Lung (tissue), 12 donors: Measurements from ENCODE around the gene SLC41A2. TPM values are rescaled to one million over a fixed set of nuclear protein-coding genes. Genes with fewer than 3 reads are reported as not detected.
A peak's percentile ranks its signal among the peaks of the same experiment; 100 is the strongest.

ENCODE experiments used
- ATAC-seq: fragments of 200-7000 bp; cut with Tn5 transposase; one replicate; pipeline ENCODE4 v1.9.1; 2020; ENCODE audit warnings: moderate number of reproducible peaks; ENCODE audit not compliant: insufficient read depth, low FRiP score
- DNase-seq, 3 donors: peaks; one replicate each; pipeline ENCODE4 v3.0.0-alpha.2; 2013 to 2017
- H3K27ac ChIP-seq, 2 donors: one replicate each; pipeline ENCODE4 v1.5.1; 2013; ENCODE audit warnings: mild to moderate bottlenecking in 2 of 2, moderate library complexity in 2 of 2, control low read depth in 1 of 2, inconsistent platforms in 1 of 2, low read depth in 1 of 2, low read length in 1 of 2
- H3K27me3 ChIP-seq, 3 donors: one replicate each; pipeline ENCODE4 v1.5.1; 2013; ENCODE audit warnings: low read length in 2 of 3; ENCODE audit not compliant: control insufficient read depth in 3 of 3, insufficient read depth in 3 of 3
- H3K36me3 ChIP-seq, 4 donors: one replicate each; pipeline ENCODE4 v1.5.1; 2013; ENCODE audit warnings: low read length in 4 of 4, mild to moderate bottlenecking in 1 of 4, moderate library complexity in 1 of 4; ENCODE audit not compliant: control insufficient read depth in 4 of 4, insufficient read depth in 4 of 4
- H3K4me1 ChIP-seq, 5 donors: one replicate each; pipeline ENCODE4 v1.5.1; 2013; ENCODE audit warnings: low read length in 5 of 5, mild to moderate bottlenecking in 2 of 5, moderate library complexity in 1 of 5; ENCODE audit not compliant: control insufficient read depth in 5 of 5, insufficient read depth in 5 of 5
- H3K4me3 ChIP-seq: one replicate; pipeline ENCODE4 v1.5.1; 2013; ENCODE audit warnings: mild to moderate bottlenecking, control low read depth, moderate library complexity
- H3K9ac ChIP-seq, 2 donors: one replicate each; pipeline ENCODE4 v1.5.1; 2013; ENCODE audit warnings: low read length in 2 of 2, control low read depth in 1 of 2; ENCODE audit not compliant: insufficient read depth in 1 of 2
- H3K9me3 ChIP-seq, 4 donors: one replicate each; pipeline ENCODE4 v1.5.1; 2013; ENCODE audit warnings: low read length in 3 of 4, mild to moderate bottlenecking in 1 of 4, moderate library complexity in 1 of 4; ENCODE audit not compliant: control insufficient read depth in 4 of 4, insufficient read depth in 3 of 4
- WGBS, 2 donors: extraction: QIAGEN DNeasy Blood & Tissue Kit; methylation state at CpG; one replicate each; pipeline ENCODE4 v1.1.7; 2013; 5-methylcytosine and 5-hydroxymethylcytosine counted together
- polyA plus RNA-seq, 2 donors: library from polyadenylated mRNA; stranded (reverse); fragments of 200-250 nt; gene quantifications; one replicate each; pipeline ENCODE4 v1.2.1, GENCODE V29; 2013
- total RNA-seq, 2 donors: library from RNA; depleted of rRNA in 1 of 2; stranded (reverse); fragments of >200 nt in 1 of 2; gene quantifications; one replicate each; pipeline ENCODE4 v1.2.1, GENCODE V29; 2014 to 2021
- TF ChIP-seq, protein P1 (sequence below): IDR thresholded peaks from 2 replicates; pipeline ENCODE4 v1.5.1; 2012; ENCODE audit warnings: mild to moderate bottlenecking; ENCODE audit errors: control extremely low read depth, extremely low read depth
- donor health status: control.
- donor health status: control.
- donor health status: Bipolar disorder and iron deficiency.
- donor health status: healthy.
- donor health status: DM: yes; HTN: yes; CAD: no.

Gene SLC41A2
- total and polyA plus RNA-seq, 4 donors: 6.2 to 64.7 (median 24.7) TPM

- TF ChIP-seq, protein P1, sequence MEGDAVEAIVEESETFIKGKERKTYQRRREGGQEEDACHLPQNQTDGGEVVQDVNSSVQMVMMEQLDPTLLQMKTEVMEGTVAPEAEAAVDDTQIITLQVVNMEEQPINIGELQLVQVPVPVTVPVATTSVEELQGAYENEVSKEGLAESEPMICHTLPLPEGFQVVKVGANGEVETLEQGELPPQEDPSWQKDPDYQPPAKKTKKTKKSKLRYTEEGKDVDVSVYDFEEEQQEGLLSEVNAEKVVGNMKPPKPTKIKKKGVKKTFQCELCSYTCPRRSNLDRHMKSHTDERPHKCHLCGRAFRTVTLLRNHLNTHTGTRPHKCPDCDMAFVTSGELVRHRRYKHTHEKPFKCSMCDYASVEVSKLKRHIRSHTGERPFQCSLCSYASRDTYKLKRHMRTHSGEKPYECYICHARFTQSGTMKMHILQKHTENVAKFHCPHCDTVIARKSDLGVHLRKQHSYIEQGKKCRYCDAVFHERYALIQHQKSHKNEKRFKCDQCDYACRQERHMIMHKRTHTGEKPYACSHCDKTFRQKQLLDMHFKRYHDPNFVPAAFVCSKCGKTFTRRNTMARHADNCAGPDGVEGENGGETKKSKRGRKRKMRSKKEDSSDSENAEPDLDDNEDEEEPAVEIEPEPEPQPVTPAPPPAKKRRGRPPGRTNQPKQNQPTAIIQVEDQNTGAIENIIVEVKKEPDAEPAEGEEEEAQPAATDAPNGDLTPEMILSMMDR: no peak
- DNase-seq (no peak), ATAC-seq (no peak)
- Histone ChIP-seq H3K9me3 (no peaks in the 10 kb centered on the region), H3K27ac (no peak overlapping the region), H3K9ac (no peak overlapping the region), H3K4me1 (peaks cover 0 to 9% (median 5%) of the 10 kb centered on the region in 5 donors), H3K4me3 (no peak overlapping the region), H3K36me3 (peaks cover 14 to 37% (median 23%) of the 10 kb centered on the region in 4 donors), H3K27me3 (no peaks in the 10 kb centered on the region)
- 81 to 89% methylated on average over 3 of the region's 3 CpGs for WGBS, 2 donors
These were observed 33.6 kb upstream of the SLC41A2 start for GRCh38 chr12:104991565-104992128.

GRCh38 chr12:104990950-104991349, 32.9 kb upstream of the SLC41A2 start:
- 96 to 98% methylated on average over 4 of the region's 4 CpGs for WGBS, 2 donors
- Histone ChIP-seq H3K27ac (no peak overlapping the region), H3K36me3 (peaks cover 14 to 31% (median 20%) of the 10 kb centered on the region in 4 donors)

GRCh38 chr12:104986022-104986941, 28.2 kb upstream of the SLC41A2 start, which contains the start of gene NOPCHAP1:
Gene NOPCHAP1 (plus strand): TSS chr12:104986316. CDS start chr12:104986353, 37 bp downstream.
- H3K9ac ChIP-seq: peak within 1 kb of the TSS; percentile 34 to 57
- no peaks in the 10 kb centered on the region for H3K9me3 ChIP-seq
- H3K4me1 ChIP-seq: peaks cover 0 to 9% (median 5%) of the 10 kb centered on the region in 5 donors
- peak within 1 kb of the TSS; percentile 97 for H3K4me3 ChIP-seq
- 0 to 1% methylated on average over 52 to 59 of the region's 59 CpGs for WGBS, 2 donors
- TF ChIP-seq, protein P1: no peak
- no peaks in the 10 kb centered on the region for H3K27me3 ChIP-seq
- DNase-seq (peak; percentile 93 to 94 (median 94)), ATAC-seq (peak; percentile 99)
- H3K27ac ChIP-seq: peak within 1 kb of the TSS; percentile 87 to 90
- H3K36me3 ChIP-seq: peaks cover 0 to 11% (median 9%) of the 10 kb centered on the region in 4 donors

More at GRCh38 chr12:104990950-104991349, 32.9 kb upstream of the SLC41A2 start:
- Histone ChIP-seq H3K4me3 (no peak overlapping the region), H3K9me3 (no peaks in the 10 kb centered on the region), H3K9ac (no peak overlapping the region), H3K4me1 (peaks cover 0 to 9% (median 5%) of the 10 kb centered on the region in 5 donors), H3K27me3 (no peaks in the 10 kb centered on the region)
- ATAC-seq (no peak), DNase-seq (no peak)
- TF ChIP-seq, protein P1: no peak
